HEK293 (cell line): ENCODE data around the gene EIF4G3.
"Not testable (repeated sequence)": the region's sequence is repeated elsewhere in the genome, so short reads cannot be mapped to it uniquely, and the experiment has no call there.

Source experiments
- CTCF ChIA-PET: fragments of 350-600 bp; formaldehyde crosslinking; extraction: SDS; loops from one replicate; lab custom pipeline; 2021; ENCODE audit warnings: antibody characterized with exemption; lab: Yijun Ruan, JAX
- POLR2A ChIA-PET: fragments of 300-600 bp; formaldehyde crosslinking; extraction: SDS; loops from one replicate; lab custom pipeline; 2020; ENCODE audit warnings: antibody characterized with exemption, inconsistent platforms; lab: Yijun Ruan, JAX
- H3K27ac ChIP-seq: fragments of 200-500 bp; sonication (Bioruptor generic); 2 replicates; pipeline ENCODE4 v1.5.1; 2014; ENCODE audit warnings: low read depth, low read length, control low read depth, inconsistent platforms; ENCODE audit errors: extremely low read depth
- H3K36me3 ChIP-seq, 2 experiments: fragments of 200-500 bp in 1 of 2; sonication (Bioruptor generic) in 1 of 2; 1 replicate in 1 of 2; 2 replicates in 1 of 2; pipeline ENCODE4 v1.5.1; 2014 to 2017; ENCODE audit warnings: inconsistent platforms in 2 of 2, low read length in 2 of 2; ENCODE audit not compliant: control insufficient read depth in 2 of 2, insufficient read depth in 1 of 2
- H3K4me1 ChIP-seq: fragments of 200-500 bp; sonication (Bioruptor generic); 2 replicates; pipeline ENCODE4 v1.5.1; 2014; ENCODE audit warnings: mild to moderate bottlenecking, low read length, inconsistent platforms; ENCODE audit not compliant: control insufficient read depth, insufficient read depth
- H3K4me3 ChIP-seq: 2 replicates; pipeline ENCODE4 v1.5.1; 2011; ENCODE audit warnings: low read depth, mild to moderate bottlenecking, control low read depth, low read length, moderate library complexity
- H3K9me3 ChIP-seq: fragments of 200-500 bp; sonication (Bioruptor generic); 2 replicates; pipeline ENCODE4 v1.5.1; 2014; ENCODE audit warnings: low read depth, low read length, inconsistent platforms; ENCODE audit not compliant: control insufficient read depth, insufficient read depth
- BCL11A ChIP-seq: fragments of 450-650 bp; formaldehyde crosslinking; IDR thresholded peaks from 2 replicates; pipeline ENCODE4 v1.5.1; 2016; ENCODE audit warnings: low read depth, missing biosample characterization, missing genetic modification characterization
- CTCF ChIP-seq: fragments of 450-650 bp; formaldehyde crosslinking; IDR thresholded peaks from 2 replicates; pipeline ENCODE4 v1.5.1; 2016; ENCODE audit warnings: missing biosample characterization, missing genetic modification characterization
- GLI4 ChIP-seq: fragments of 450-650 bp; formaldehyde crosslinking; IDR thresholded peaks from 2 replicates; pipeline ENCODE4 v1.5.1; 2016; ENCODE audit warnings: missing biosample characterization, missing genetic modification characterization
- GLIS1 ChIP-seq: fragments of 450-650 bp; formaldehyde crosslinking; IDR thresholded peaks from 2 replicates; pipeline ENCODE4 v1.5.1; 2016; ENCODE audit warnings: missing biosample characterization, missing genetic modification characterization
- HOXD13 ChIP-seq: sonication (generic); formaldehyde crosslinking; IDR thresholded peaks from 2 replicates; pipeline ENCODE4 v1.8.0; 2022; ENCODE audit warnings: missing genetic modification reagents, borderline replicate concordance
- SCRT1 ChIP-seq: fragments of 450-650 bp; formaldehyde crosslinking; IDR thresholded peaks from 2 replicates; pipeline ENCODE4 v1.5.1; 2016; ENCODE audit warnings: missing biosample characterization, missing genetic modification characterization, borderline replicate concordance
- TRIM28 ChIP-seq: IDR thresholded peaks from 2 replicates; pipeline ENCODE4 v1.6.1; 2011; ENCODE audit warnings: low read length, control low read depth, borderline replicate concordance
- ZBTB6 ChIP-seq: fragments of 450-650 bp; formaldehyde crosslinking; IDR thresholded peaks from 2 replicates; pipeline ENCODE4 v1.5.1; 2017; ENCODE audit warnings: missing biosample characterization, missing genetic modification characterization
- ZBTB8A ChIP-seq: fragments of 450-650 bp; formaldehyde crosslinking; IDR thresholded peaks from 2 replicates; pipeline ENCODE4 v1.5.1; 2016; ENCODE audit warnings: missing biosample characterization, missing genetic modification characterization
- ZFP69B ChIP-seq: fragments of 450-650 bp; formaldehyde crosslinking; IDR thresholded peaks from 2 replicates; pipeline ENCODE4 v1.5.1; 2016; ENCODE audit warnings: missing biosample characterization, missing genetic modification characterization
- ZNF157 ChIP-seq: fragments of 450-650 bp; formaldehyde crosslinking; IDR thresholded peaks from 2 replicates; pipeline ENCODE4 v1.5.1; 2016; ENCODE audit warnings: missing biosample characterization, missing genetic modification characterization
- ZNF169 ChIP-seq: fragments of 450-650 bp; formaldehyde crosslinking; IDR thresholded peaks from 2 replicates; pipeline ENCODE4 v1.5.1; 2016; ENCODE audit warnings: missing biosample characterization, missing genetic modification characterization
- ZNF24 ChIP-seq: fragments of 450-650 bp; formaldehyde crosslinking; IDR thresholded peaks from 2 replicates; pipeline ENCODE4 v1.5.1; 2016; ENCODE audit warnings: missing biosample characterization, missing genetic modification characterization
- ZNF292 ChIP-seq: fragments of 450-650 bp; formaldehyde crosslinking; IDR thresholded peaks from 2 replicates; pipeline ENCODE4 v1.5.1; 2016; ENCODE audit warnings: low read depth, missing biosample characterization, missing genetic modification characterization, borderline replicate concordance
- ZNF426 ChIP-seq: fragments of 450-650 bp; formaldehyde crosslinking; IDR thresholded peaks from 2 replicates; pipeline ENCODE4 v1.5.1; 2017; ENCODE audit warnings: missing biosample characterization, missing genetic modification characterization, mild to moderate bottlenecking, inconsistent platforms, moderate library complexity
- ZNF433 ChIP-seq: fragments of 450-650 bp; formaldehyde crosslinking; IDR thresholded peaks from 2 replicates; pipeline ENCODE4 v1.5.1; 2016; ENCODE audit warnings: missing biosample characterization, missing genetic modification characterization, low read depth
- ZNF501 ChIP-seq: fragments of 450-650 bp; formaldehyde crosslinking; IDR thresholded peaks from 2 replicates; pipeline ENCODE4 v1.5.1; 2016; ENCODE audit warnings: missing biosample characterization, missing genetic modification characterization
- ZNF514 ChIP-seq: fragments of 450-650 bp; formaldehyde crosslinking; IDR thresholded peaks from 2 replicates; pipeline ENCODE4 v1.5.1; 2016; ENCODE audit warnings: missing biosample characterization, missing genetic modification characterization
- ZNF621 ChIP-seq: fragments of 450-650 bp; formaldehyde crosslinking; IDR thresholded peaks from 2 replicates; pipeline ENCODE4 v1.5.1; 2017; ENCODE audit warnings: missing biosample characterization, missing genetic modification characterization
- ZNF677 ChIP-seq: fragments of 450-650 bp; IDR thresholded peaks from 2 replicates; pipeline ENCODE4 v1.5.0; 2018; ENCODE audit warnings: missing biosample characterization, mild to moderate bottlenecking, missing genetic modification characterization, moderate library complexity
- ZNF768 ChIP-seq: fragments of 450-650 bp; formaldehyde crosslinking; IDR thresholded peaks from 2 replicates; pipeline ENCODE4 v1.5.1; 2018; ENCODE audit warnings: missing biosample characterization, mild to moderate bottlenecking, missing genetic modification characterization
- ZSCAN18 ChIP-seq: fragments of 450-650 bp; formaldehyde crosslinking; IDR thresholded peaks from 2 replicates; pipeline ENCODE4 v1.5.1; 2016; ENCODE audit warnings: missing biosample characterization, missing genetic modification characterization

The EIF4G3 gene

GRCh38 chr1:21184276-21184675, 7.6 kb upstream of the EIF4G3 start:
- Histone ChIP-seq H3K9me3 (no peaks in the 10 kb centered on the region), H3K4me3 (no peak overlapping the region), H3K36me3 (no peaks in the 10 kb centered on the region), H3K4me1 (no peaks in the 10 kb centered on the region), H3K27ac (no peak overlapping the region)
- ChIA-PET CTCF (interaction anchor here (0.5 to 1.7 kb wide), 2 partner anchors 11 to 13 kb away, joined by 4 to 13 read pairs; no protein-coding TSS in a partner anchor), POLR2A (interaction anchor here (0.6 kb wide), 1 partner anchor 233 kb away, joined by 4 read pairs; no protein-coding TSS in a partner anchor)
- TF ChIP-seq ZNF501 (tag by site-specific recombination) = no peak
- TF ChIP-seq ZNF157 (tag by site-specific recombination) = no peak
- no peak for TF ChIP-seq ZBTB8A (tag by site-specific recombination)

GRCh38 chr1:21182181-21182731, 5.6 kb upstream of the EIF4G3 start:
- Histone ChIP-seq H3K4me3 (no peak overlapping the region), H3K9me3 (no peaks in the 10 kb centered on the region), H3K27ac (no peak overlapping the region), H3K36me3 (no peaks in the 10 kb centered on the region), H3K4me1 (no peaks in the 10 kb centered on the region)
- CTCF ChIA-PET = interaction anchor here (0.6 to 2.0 kb wide), 2 partner anchors 13 to 452 kb away, joined by 3 to 7 read pairs; no protein-coding TSS in a partner anchor
- POLR2A ChIA-PET = interaction anchor here (0.9 to 1.3 kb wide), 2 partner anchors 9 to 396 kb away, joined by 3 to 4 read pairs; no protein-coding TSS in a partner anchor
- TF ChIP-seq ZNF426 (tag by site-specific recombination) (no peak), GLIS1 (no peak), ZNF621 (no peak), ZNF169 (tag by site-specific recombination) (no peak), HOXD13 (CRISPR knock-in tag) (no peak), ZNF677 (no peak), ZNF24 (tag by site-specific recombination) (no peak), ZFP69B (tag by site-specific recombination) (no peak), ZSCAN18 (no peak), ZNF514 (no peak), GLI4 (tag by site-specific recombination) (no peak), ZBTB6 (tag by site-specific recombination) (no peak), ZNF433 (tag by site-specific recombination) (no peak), SCRT1 (tag by site-specific recombination) (no peak), ZNF768 (tag by site-specific recombination) (no peak), BCL11A (tag by site-specific recombination) (no peak), TRIM28 (no peak), ZNF292 (tag by site-specific recombination) (no peak), CTCF (tag by site-specific recombination) (no peak)

- H3K4me3 ChIP-seq, H3K4me1 ChIP-seq, POLR2A ChIA-PET, H3K9me3 ChIP-seq, H3K27ac ChIP-seq: not testable (repeated sequence)
- peaks cover 0 to 15% of the 10 kb centered on the region in 2 experiments; a peak in 2 of 3 replicates for H3K36me3 ChIP-seq
- CTCF ChIA-PET = interaction anchor here (0.6 to 1.5 kb wide), 5 partner anchors 91 to 472 kb away, joined by 3 to 5 read pairs (median 3); no protein-coding TSS in a partner anchor
These were observed 1.6 kb upstream of the EIF4G3 start for GRCh38 chr1:21178271-21178670.
